ENCODE data around the gene DISP1.

DNA sequence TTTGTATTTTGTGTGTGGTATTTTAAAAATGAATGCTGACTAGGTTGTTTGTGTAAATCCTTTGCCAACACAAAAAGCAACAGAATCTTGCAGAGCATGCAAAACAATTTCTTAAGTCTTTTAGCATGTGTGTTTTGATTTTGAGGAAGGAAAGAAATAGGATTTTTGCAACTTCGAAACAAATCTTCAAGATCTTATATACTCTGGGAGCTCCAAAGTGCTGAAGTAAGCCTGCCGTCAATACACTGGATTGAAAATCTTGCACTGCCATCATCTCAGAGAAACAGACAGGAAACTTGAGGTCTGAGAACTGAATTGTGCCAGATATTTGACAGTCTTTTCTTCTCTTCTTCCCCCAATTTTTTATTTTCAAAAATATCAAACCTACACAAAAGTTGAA is 29.3 kb upstream of the DISP1 start:
- TF ChIP-seq, protein P1, sequence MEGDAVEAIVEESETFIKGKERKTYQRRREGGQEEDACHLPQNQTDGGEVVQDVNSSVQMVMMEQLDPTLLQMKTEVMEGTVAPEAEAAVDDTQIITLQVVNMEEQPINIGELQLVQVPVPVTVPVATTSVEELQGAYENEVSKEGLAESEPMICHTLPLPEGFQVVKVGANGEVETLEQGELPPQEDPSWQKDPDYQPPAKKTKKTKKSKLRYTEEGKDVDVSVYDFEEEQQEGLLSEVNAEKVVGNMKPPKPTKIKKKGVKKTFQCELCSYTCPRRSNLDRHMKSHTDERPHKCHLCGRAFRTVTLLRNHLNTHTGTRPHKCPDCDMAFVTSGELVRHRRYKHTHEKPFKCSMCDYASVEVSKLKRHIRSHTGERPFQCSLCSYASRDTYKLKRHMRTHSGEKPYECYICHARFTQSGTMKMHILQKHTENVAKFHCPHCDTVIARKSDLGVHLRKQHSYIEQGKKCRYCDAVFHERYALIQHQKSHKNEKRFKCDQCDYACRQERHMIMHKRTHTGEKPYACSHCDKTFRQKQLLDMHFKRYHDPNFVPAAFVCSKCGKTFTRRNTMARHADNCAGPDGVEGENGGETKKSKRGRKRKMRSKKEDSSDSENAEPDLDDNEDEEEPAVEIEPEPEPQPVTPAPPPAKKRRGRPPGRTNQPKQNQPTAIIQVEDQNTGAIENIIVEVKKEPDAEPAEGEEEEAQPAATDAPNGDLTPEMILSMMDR (IDR thresholded peaks at IDR 0.05; ENCODE audit: low read depth, low read length, missing input control) = no peak
- TF ChIP-seq, protein P2, sequence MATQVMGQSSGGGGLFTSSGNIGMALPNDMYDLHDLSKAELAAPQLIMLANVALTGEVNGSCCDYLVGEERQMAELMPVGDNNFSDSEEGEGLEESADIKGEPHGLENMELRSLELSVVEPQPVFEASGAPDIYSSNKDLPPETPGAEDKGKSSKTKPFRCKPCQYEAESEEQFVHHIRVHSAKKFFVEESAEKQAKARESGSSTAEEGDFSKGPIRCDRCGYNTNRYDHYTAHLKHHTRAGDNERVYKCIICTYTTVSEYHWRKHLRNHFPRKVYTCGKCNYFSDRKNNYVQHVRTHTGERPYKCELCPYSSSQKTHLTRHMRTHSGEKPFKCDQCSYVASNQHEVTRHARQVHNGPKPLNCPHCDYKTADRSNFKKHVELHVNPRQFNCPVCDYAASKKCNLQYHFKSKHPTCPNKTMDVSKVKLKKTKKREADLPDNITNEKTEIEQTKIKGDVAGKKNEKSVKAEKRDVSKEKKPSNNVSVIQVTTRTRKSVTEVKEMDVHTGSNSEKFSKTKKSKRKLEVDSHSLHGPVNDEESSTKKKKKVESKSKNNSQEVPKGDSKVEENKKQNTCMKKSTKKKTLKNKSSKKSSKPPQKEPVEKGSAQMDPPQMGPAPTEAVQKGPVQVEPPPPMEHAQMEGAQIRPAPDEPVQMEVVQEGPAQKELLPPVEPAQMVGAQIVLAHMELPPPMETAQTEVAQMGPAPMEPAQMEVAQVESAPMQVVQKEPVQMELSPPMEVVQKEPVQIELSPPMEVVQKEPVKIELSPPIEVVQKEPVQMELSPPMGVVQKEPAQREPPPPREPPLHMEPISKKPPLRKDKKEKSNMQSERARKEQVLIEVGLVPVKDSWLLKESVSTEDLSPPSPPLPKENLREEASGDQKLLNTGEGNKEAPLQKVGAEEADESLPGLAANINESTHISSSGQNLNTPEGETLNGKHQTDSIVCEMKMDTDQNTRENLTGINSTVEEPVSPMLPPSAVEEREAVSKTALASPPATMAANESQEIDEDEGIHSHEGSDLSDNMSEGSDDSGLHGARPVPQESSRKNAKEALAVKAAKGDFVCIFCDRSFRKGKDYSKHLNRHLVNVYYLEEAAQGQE (IDR thresholded peaks at IDR 0.05) = no peak
